DMS53 (cell line): Measurements from ENCODE around the gene RAX2.
"Not testable (repeated sequence)": the region's sequence is repeated elsewhere in the genome, so short reads cannot be mapped to it uniquely, and the experiment has no call there.

Experiments used
- DNase-seq: peaks from one replicate; lab custom pipeline; 2025; lab: John Stamatoyannopoulos, UW

The RAX2 gene

DNA sequence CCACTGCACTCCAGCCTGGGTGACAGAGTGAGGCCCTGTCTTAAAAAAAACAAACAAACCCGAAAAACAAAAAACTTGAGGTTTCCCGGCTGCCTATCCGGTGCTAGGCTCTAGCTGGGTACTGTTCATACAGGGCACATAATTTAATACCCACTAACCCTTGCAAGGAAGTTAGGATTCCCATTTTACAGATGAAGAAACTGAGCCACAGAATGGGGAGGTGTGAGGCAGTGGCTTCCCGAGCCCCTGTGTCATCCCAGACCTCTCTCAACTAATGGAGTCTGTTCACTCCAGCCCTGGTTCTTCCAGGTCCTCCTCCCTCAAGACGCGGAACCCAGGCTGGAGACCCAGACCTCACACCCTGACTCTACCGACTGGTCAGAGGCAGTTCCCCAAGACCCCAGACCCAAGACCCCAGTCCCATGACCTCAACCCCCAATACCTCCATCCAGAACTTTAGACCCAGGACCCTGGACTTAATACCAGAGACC is 11.1 kb downstream of the RAX2 start:
- DNase-seq, result peak; percentile 27

DNA sequence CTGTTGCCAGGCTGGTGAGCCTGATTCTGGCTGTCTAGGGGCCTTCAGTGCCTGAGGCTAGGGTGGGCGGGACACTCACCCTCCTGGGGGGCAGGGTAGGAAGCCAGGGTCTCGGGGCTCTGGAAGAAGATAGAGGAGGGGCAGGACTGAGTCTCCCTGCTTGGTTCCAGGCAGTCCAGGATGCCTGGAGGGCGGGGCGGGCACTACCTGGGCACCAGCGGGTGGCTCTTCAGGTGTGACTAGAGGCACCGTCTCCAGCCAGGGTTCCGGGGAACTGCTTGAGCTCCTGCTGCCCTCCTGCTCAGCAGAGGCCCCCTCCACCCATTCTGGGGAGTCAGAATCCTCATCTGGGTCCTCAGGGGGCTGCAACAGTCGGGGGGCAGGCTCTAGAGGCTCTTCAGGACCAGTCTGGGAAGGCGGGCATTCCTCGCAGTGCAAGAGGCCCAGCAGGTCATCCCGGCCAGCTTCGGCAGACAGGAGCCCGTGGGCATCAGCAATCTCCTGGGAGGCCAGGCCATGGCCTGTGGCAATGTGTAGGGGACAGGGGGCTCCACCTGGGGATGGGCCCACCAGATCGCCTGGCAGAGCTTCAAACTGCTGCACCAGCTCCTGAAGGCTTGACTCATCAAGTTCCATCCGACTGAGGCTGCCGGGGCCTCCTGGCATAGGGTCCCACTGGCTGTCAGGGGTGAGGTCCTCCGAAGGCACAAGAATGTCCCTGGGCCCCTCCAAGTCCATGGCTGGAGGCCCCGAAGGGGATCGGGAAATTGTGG is 12.4 kb downstream of the RAX2 start:
- DNase-seq, result no peak

DNA sequence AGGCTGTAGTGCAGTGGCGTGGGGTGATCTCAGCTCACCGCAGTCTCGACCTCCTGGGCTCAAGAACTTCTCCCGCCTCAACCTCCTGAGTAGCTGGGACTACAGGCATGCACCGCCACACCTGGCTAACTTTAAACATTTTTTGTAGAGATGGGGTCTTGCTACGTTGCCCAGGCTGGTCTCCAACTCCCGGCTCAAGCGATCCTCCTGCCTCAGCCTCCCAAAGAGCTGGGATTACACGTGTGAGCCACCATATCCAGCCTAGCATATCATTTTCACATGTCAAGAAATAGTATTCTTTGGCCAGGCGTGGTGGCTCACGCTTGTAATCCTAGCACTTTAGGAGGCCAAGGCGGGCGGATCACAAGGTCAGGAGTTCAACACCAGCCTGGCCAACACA is 13.7 kb downstream of the RAX2 start:
- DNase-seq, result not testable (repeated sequence)

DNA sequence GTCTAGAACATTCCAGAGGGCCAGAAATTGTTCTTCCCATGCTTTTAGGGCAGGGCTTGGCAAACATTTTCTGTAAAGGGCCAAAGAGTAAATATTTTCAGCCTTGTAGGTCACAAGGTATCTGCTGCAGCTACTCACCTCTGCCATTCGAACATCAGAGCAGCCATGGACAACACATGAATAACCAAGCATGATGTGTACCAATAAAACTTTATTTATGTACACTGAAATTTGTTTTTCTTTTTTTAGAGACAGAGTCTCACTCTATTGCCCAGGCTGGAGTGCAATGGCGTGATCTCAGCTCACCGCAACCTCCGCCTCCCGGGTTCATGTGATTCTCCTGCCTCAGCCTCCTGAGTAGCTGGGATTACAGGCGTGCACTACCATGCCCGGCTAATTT is 14.3 kb downstream of the RAX2 start:
- DNase-seq, result not testable (repeated sequence)

DNA sequence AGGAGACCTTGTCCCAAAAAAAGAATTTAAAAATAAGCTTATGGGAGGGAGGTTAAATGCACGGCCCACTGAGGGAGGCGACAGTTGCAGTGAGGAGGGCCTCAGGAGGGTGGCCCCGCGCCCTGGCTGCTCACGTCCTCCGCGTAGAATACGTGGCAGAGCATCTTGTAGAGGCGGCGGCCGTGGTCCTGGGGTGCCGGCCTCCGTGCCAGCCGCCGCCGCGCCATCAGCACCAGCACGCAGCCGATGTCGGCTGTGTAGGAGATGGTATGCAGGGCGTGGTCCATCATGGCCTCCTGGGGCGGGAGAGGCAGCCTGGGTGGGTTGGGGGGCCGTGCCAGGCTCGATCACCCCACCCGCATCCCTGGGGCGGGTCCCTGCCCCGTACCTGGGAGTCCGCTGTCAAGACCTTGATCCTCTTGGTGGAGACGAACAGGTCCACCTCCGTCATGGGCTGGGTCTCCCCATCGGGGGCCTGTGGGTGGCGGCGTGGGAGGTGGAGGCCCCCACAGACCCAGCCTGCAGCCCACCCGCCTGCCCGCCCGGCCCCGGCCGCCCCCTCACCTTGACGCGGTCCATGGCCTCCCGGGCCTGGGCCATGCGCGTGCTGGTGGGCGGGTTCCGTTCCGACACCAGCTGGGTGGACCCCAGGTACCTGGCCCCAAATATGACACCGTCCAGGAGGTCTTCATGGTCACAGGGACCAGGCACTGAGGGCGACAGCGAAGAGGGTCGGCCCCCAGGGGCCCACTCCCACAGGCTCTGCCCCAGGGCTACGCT is 18.2 kb downstream of the RAX2 start:
- DNase-seq, result no peak

DNA sequence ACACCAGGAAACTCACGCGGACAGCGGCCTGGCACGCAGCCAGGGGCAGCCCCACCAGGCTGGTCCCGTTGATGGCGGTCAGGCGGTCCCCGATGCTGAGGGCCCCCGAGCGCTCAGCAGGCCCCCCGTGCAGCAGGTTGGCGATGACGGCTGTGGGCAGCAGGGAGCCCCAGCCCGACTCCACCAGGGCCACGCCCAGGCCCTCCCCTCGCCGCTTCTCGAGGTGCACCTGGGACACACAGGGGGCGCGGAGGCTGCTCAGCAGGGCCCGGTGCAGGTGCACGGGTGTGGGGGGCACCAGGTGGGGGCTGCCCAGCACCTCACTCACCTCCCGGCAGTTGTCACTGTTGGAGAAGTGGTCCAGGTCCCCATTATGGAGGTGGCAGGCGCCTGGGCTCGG is 19.5 kb downstream of the RAX2 start:
- DNase-seq, result no peak

DNA sequence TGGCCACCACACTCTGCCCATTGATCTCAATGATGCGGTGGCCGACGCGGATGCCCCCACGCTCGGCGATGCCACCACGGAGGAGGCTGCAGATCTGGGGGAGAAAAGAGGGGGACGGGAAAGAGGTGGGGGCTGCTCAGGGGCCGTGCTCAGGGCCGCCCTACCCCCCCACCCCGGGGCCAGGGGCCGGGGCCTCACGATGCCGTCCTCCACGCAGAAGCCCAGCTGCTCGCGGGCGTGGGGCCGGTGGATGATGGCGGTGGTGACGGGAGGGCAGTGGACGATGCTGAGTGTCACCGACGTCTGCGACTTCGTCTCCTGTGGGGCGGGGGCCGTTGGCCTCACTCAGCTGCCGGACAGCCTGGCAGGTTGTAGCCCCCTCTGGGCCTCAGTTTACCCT is 20.8 kb downstream of the RAX2 start:
- DNase-seq, result no peak

DNA sequence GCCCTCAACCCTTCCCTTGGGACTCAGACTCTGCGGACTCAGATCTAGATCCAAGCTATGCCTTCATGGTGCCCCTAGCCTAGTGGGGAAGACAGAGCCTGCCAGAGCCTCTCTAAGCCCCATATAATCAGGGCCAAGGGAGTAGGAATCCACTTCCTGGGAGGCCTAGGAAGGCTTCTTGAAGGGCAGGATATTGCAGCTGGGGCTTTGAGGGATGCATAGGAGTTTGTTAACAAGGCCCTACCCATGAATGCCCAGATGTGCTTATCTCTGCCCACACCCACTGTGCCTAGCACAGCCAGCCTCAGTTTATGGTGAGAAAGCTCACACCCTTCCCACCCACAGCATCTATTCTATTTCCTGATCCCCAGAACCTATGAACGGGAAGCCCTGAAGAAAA is 21.8 kb downstream of the RAX2 start:
- DNase-seq, result no peak

DNA sequence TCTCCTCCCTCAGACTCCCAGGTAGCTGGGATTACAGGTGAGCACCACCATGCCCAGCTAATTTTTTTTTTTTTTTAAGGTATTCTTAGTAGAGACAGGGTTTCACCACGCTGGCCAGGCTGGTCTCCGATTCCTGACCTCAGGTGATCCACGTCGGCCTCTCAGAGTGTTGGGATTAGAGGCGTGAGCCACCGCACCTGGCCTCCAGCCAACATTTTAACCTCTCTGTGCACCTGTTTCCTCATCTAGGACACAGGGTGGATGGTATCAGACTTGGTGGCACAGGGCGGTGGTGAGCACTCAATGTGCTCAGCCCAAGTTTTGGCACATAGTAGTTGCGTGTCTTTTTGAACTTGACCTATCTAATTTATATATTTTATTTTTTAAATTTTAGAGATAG is 23.1 kb downstream of the RAX2 start:
- peak; percentile 42 for DNase-seq

DNA sequence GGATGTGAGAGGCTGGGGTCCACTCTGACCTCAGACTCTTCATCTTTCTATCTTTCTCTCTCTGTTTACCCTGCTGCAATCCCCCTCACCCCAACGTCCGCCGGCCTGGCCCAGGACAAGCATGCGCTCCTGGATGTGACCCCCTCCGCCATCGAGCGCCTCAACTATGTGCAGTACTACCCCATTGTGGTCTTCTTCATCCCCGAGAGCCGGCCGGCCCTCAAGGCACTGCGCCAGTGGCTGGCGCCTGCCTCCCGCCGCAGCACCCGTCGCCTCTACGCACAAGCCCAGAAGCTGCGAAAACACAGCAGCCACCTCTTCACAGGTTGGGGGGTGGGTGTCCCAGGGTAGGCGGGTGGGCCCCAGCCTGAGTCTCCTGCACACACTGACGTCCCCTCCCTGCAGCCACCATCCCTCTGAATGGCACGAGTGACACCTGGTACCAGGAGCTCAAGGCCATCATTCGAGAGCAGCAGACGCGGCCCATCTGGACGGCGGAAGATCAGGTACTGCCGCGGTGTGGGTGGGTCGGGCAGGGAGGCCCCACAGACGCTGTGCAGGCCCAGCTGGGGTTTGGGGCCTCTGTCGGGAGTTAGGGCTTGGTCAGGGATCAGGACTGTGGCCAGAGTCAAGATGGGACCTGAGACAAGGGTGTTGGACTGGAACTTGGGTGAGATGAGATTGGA is 25.5 kb downstream of the RAX2 start:
- DNase-seq, result no peak

DNA sequence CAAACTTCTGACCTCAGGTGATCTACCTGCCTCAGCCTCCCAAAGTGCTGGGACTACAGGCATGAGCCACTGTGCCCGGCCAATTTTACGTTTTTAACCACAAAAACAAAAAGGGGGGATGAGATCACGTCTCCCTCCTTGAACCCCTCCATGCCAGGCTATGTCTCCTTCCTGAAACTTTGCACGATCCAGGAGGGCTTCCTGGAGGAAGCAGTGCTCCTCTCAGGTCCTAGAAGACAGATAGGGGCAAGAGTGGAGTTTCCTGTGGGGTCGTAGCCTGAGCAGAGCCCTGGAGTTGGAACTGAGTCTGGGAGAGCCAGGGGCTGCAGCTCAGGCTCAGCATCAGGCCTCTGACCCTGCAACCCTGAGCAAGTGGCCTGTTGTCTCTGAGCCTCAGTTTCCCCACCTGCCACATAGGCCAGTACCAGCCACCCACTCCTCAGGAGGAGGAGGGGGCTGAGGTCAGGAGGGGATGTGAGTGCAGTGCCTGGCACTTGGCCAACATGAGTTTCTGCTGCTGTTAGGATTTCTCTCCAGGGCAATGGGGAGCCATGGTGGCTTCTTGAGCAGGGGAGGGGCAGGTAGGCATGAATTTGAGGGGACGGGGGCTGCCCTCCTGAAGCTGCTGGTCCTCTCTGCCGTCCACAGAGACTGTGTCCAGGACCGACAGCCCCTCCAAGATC is 26.5 kb downstream of the RAX2 start:
- DNase-seq, result no peak

DNA sequence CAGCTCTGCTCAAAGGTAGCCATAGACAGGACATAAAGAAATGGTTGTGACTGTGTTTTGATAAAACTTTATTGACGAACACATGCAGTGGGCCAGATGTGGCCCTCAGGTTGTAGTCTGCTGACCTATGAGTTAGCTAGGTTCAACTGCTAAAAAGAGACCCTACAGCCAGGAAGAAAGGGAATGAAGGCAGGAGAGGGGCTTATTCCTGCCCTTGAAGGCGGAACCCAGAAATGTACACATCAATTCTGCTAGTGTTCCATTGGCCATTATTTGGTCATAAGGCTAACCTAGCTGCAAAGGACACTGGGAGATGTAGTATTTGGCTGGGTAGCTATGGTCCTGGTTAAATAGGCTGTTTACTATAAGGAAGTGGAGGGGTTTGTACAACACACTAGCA is 28.5 kb downstream of the RAX2 start:
- DNase-seq, result peak; percentile 33

DNA sequence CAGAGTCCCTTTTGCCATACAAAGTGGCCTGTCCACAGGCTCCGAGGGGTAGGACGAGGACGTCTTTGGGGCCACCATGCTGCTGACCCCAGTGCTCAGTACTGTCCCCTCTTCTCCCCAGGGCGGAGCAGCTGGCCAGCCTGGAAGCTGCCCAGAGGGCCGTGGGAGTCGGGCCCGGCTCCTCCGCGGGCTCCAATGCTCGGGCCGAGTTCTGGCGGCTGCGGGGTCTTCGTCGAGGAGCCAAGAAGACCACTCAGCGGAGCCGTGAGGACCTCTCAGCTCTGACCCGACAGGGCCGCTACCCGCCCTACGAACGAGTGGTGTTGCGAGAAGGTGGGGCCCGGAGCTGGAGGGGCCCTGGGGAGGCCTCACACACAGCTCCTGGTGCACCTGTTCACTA is 31.6 kb downstream of the RAX2 start:
- no peak for DNase-seq

DNA sequence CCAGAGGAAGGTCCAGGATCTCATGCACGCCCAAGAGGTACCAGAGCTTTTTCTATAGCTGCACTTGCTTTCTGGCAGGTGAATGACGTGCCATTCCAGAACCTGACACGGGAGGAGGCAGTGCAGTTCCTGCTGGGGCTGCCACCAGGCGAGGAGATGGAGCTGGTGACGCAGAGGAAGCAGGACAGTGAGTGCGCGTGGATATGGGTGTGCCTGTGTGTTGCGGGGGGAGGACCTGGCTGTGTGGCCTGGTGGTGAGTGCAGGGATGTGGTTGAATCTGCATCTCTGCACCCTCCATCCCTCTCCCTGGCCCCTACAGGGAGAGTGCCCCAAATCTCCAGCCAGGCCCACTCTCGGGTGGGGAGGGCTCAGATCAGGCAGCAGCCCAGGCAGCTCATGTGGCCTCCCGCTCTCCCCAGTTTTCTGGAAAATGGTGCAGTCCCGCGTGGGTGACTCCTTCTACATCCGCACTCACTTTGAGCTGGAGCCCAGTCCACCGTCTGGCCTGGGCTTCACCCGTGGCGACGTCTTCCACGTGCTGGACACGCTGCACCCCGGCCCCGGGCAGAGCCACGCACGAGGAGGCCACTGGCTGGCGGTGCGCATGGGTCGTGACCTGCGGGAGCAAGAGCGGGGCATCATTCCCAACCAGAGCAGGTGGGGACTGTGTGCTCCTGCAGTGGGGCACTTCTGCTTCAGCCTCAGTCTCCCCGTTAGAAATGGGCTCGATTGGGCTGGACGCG is 33.4 kb downstream of the RAX2 start:
- DNase-seq, result no peak

DNA sequence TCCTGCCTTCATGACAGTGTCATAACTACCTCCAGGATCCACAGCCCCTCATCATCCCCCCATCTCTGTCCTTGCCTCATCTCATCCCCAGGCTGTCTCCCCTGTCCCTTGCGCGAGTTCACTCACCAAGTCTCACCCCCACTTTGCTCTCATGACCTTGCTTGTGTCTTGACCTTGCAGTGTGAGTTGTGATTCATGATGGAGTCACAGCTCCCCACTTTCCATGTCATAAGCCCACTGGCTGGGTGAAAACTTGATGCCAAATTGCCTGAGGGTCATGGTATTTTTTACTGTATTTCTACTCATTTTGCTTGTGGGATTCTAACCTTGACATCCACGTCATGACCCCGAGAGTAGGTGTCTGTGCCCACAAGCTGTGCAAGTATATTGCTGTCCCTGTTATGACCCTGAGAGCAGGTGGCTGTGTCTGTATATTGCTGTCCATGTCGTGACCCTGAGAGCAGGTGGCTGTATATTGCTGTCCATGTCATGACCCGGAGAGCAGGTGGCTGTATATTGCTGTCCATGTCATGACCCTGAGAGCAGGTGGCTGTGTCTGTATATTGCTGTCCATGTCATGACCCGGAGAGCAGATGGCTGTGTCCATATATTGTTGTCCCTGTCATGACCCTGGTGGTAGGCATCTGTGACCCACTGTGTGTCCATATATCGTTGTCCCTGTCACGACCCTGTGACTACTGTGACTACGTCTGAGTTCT is 34.4 kb downstream of the RAX2 start:
- DNase-seq, result no peak

DNA sequence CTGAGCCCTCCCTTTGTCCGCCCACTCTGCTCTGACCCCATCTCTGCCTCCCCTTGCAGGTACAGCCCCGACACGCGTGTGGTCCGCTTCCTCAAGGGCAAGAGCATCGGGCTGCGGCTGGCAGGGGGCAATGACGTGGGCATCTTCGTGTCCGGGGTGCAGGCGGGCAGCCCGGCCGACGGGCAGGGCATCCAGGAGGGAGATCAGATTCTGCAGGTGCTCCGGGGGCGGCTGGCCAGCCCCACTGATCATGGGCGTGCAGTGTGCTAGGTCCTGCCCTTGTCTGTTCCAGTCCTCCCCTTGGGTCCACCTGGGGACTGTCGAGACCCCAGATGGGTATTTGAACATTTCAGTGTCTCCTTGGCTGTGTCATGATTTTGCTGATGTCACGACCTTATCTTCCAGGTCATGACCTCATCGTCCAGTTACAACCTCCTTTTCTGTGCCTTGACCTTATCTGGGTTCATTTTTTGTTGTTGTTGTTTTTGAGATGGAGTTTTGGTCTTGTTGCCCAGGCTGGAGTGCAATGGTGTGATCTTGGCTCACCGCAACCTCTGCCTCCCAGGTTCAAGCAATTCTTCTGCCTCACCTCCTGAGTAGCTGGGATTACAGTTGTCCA is 35.8 kb downstream of the RAX2 start:
- no peak for DNase-seq

DNA sequence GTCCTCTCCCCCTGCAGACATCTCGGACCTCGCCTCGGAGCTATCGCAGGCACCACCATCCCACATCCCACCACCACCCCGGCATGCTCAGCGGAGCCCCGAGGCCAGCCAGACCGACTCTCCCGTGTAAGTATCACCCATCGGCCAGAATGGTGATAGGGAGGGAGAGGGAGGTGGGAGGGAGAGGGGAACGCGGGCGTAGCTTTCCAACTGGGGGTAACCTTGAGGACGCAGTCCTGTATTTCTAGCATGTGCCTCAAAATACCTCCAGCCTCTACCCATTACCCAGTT is 37.8 kb downstream of the RAX2 start:
- DNase-seq, result no peak

DNA sequence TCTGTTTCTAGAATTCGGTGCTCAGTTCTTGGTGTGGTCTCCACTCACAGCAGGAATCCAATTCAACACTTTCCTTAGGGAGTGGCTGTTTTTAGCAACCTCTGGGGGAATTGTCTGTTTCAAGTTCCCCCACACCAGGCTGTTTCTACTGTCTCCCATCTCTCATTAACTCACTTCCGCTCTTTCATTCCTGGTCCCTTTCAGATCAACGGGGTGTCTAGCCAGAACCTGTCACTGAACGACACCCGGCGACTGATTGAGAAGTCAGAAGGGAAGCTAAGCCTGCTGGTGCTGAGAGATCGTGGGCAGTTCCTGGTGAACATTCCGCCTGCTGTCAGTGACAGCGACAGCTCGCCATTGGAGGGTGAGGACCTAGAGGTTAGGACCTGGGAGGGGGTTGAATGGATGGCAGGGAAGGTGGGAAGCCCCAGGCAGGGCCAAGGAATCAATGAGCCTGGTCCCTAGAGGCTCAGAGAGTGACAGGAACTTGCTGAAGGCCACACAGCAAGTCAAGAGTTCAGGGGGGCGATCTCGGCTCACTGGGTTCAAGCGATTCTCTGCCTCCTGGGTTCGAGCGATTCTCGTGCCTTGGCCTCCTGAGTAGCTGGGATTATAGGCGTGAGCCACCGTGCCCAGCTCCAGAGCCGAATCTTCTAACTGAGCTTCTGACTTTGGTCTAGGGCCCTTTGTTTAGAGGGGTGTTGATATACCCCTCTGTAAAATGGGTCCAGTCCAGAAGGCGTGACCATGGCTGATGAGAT is 38.3 kb downstream of the RAX2 start:
- DNase-seq, result no peak

DNA sequence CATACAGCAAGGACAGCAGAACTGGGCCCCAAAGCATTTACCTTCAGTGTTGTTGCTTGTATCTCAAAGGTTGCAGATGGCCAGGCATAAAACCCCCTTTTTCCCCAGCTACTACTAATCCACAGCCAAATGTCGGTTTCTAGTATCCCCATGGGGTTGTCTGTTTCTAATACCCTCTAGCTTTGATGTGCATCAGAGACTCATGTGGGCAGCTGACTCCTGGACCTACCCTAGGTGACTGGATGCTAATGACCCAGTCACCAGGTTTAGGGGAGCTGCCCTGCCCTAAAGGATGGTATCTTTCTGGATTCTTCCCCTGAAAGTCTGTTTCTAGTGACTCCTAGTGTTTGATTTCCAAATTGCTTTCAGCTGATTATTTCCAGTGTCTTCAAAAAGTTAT is 39.9 kb downstream of the RAX2 start:
- DNase-seq, result no peak

DNA sequence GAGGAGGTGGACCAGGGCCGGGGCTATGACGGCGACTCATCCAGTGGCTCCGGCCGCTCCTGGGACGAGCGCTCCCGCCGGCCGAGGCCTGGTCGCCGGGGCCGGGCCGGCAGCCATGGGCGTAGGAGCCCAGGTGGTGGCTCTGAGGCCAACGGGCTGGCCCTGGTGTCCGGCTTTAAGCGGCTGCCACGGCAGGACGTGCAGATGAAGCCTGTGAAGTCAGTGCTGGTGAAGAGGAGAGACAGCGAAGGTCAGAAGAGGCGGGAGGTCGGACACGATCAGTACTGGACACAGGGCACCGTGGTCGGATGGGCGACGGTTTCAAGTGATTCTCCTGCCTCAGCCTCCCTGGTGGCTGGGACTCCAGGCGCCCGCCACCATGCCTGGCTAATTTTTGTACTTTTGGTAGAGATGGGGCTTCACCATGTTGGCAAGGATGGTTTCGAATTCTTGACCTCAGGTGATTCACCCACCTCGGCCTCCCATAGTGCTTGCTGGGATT is 41.5 kb downstream of the RAX2 start:
- no peak for DNase-seq
